Activated naive CD4-positive, alpha-beta T cell (primary cell): ENCODE data around the gene CCDC191.

Experiments used
- DNase-seq, 4 experiments: peaks; one replicate each; lab custom pipeline; 2025; lab: John Stamatoyannopoulos, UW

The CCDC191 gene

GRCh38 chr3:113954091-113954685 lies 102.1 kb downstream of the CCDC191 start:
- no peak for DNase-seq

GRCh38 chr3:113953677-113954076 lies 102.6 kb downstream of the CCDC191 start:
- DNase-seq: no peak

- no peak for DNase-seq
Measured at GRCh38 chr3:113952921-113953320, 103.4 kb downstream of the CCDC191 start.

- DNase-seq: peak in 2 of 4 experiments; percentile 1 to 33
Measured at GRCh38 chr3:113948015-113948917, 108.1 kb downstream of the CCDC191 start.

GRCh38 chr3:113947372-113948014 lies 108.8 kb downstream of the CCDC191 start, which contains the start of gene ZDHHC23:
TSS of gene ZDHHC23 (plus strand) at chr3:113948013. CDS start at chr3:113948803, 790 bp downstream.
- DNase-seq: peak; percentile 10 to 53 (median 22)

GRCh38 chr3:113946831-113947230 lies 109.5 kb downstream of the CCDC191 start:
- no peak for DNase-seq

GRCh38 chr3:113927556-113927955 lies 128.8 kb downstream of the CCDC191 start:
- no peak for DNase-seq

GRCh38 chr3:113914646-113915045 lies 141.7 kb downstream of the CCDC191 start:
- no peak for DNase-seq
